OCI-LY3 (cell line): ENCODE data around the gene DNMT3A.

ENCODE experiments used
- EZH2phosphoT487 ChIP-seq: fragments of 200-600 bp; shearing (Covaris generic); IDR thresholded peaks from 2 replicates; pipeline ENCODE4 v1.6.1; 2018; ENCODE audit warnings: antibody characterized with exemption, mixed run types, low read depth
- TF ChIP-seq, protein P1 (sequence below): fragments of 200-600, 300-600 bp; sonication (generic); IDR thresholded peaks from 2 replicates; pipeline ENCODE4 v1.5.1; 2014; ENCODE audit warnings: antibody characterized with exemption, low read length, low read depth

GRCh38 chr2:25372405-25373268 lies 30.9 kb upstream of the DNMT3A start:
- TF ChIP-seq, protein P1, sequence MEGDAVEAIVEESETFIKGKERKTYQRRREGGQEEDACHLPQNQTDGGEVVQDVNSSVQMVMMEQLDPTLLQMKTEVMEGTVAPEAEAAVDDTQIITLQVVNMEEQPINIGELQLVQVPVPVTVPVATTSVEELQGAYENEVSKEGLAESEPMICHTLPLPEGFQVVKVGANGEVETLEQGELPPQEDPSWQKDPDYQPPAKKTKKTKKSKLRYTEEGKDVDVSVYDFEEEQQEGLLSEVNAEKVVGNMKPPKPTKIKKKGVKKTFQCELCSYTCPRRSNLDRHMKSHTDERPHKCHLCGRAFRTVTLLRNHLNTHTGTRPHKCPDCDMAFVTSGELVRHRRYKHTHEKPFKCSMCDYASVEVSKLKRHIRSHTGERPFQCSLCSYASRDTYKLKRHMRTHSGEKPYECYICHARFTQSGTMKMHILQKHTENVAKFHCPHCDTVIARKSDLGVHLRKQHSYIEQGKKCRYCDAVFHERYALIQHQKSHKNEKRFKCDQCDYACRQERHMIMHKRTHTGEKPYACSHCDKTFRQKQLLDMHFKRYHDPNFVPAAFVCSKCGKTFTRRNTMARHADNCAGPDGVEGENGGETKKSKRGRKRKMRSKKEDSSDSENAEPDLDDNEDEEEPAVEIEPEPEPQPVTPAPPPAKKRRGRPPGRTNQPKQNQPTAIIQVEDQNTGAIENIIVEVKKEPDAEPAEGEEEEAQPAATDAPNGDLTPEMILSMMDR = no peak
- TF ChIP-seq EZH2phosphoT487 = no peak
